ENCODE results near the gene SRGAP3.

DNA sequence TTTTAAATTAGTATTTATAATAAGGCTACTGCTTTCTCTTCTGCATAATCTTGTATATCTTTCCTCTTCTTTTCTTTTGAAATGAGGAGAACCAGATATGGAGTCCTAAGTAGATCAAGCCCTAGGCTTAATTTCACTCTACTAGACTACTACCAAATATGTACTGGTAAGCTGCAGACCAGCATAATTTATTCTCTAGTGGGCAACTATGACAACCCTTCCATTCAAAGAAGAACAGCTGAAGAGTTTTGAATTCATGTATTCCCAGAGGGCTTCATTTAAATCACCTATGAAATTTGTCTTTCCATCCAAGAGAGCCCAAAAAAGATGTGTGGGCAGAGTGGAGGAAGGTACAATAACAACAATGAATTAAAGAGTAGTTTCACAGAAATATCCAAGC is 296.1 kb downstream of the SRGAP3 start:
- TF ChIP-seq, protein P1, sequence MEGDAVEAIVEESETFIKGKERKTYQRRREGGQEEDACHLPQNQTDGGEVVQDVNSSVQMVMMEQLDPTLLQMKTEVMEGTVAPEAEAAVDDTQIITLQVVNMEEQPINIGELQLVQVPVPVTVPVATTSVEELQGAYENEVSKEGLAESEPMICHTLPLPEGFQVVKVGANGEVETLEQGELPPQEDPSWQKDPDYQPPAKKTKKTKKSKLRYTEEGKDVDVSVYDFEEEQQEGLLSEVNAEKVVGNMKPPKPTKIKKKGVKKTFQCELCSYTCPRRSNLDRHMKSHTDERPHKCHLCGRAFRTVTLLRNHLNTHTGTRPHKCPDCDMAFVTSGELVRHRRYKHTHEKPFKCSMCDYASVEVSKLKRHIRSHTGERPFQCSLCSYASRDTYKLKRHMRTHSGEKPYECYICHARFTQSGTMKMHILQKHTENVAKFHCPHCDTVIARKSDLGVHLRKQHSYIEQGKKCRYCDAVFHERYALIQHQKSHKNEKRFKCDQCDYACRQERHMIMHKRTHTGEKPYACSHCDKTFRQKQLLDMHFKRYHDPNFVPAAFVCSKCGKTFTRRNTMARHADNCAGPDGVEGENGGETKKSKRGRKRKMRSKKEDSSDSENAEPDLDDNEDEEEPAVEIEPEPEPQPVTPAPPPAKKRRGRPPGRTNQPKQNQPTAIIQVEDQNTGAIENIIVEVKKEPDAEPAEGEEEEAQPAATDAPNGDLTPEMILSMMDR (IDR thresholded peaks at IDR 0.05) = no peak
- TF ChIP-seq POLR2A (IDR thresholded peaks at IDR 0.05) = no peak
- no peak for TF ChIP-seq POLR2AphosphoS5 (IDR thresholded peaks at IDR 0.05)
